8988T (cell line): ENCODE data around the gene FAM227B.

Source experiments
- DNase-seq: peaks from one replicate; pipeline ENCODE4 v3.0.0; 2011

The FAM227B gene

GRCh38 chr15:49343546-49343945, 277.1 kb downstream of the FAM227B start:
- DNase-seq, result no peak

- DNase-seq, result no peak
Observed at GRCh38 chr15:49339656-49340055, 281.0 kb downstream of the FAM227B start.

- no peak for DNase-seq
Observed at GRCh38 chr15:49331951-49332350, 288.7 kb downstream of the FAM227B start.

- DNase-seq, result no peak
Observed at GRCh38 chr15:49331442-49331841, 289.2 kb downstream of the FAM227B start.

- DNase-seq, result no peak
Observed at GRCh38 chr15:49330166-49330565, 290.5 kb downstream of the FAM227B start.

GRCh38 chr15:49328941-49329340, 291.7 kb downstream of the FAM227B start:
- no peak for DNase-seq

- no peak for DNase-seq
Observed at GRCh38 chr15:49327927-49328326, 292.7 kb downstream of the FAM227B start.

- no peak for DNase-seq
Observed at GRCh38 chr15:49323207-49323606, 297.4 kb downstream of the FAM227B start.

GRCh38 chr15:49320351-49320750, 300.3 kb downstream of the FAM227B start:
- DNase-seq, result no peak

- DNase-seq, result no peak
Observed at GRCh38 chr15:49315391-49315823, 305.2 kb downstream of the FAM227B start.

GRCh38 chr15:49314716-49315115, 305.9 kb downstream of the FAM227B start:
- DNase-seq, result no peak

- no peak for DNase-seq
Observed at GRCh38 chr15:49313650-49314049, 307.0 kb downstream of the FAM227B start.

GRCh38 chr15:49309889-49310288, 310.7 kb downstream of the FAM227B start:
- no peak for DNase-seq

- DNase-seq, result no peak
Observed at GRCh38 chr15:49308686-49309085, 311.9 kb downstream of the FAM227B start.

- DNase-seq, result no peak
Observed at GRCh38 chr15:49306551-49306950, 314.1 kb downstream of the FAM227B start.

- DNase-seq, result no peak
Observed at GRCh38 chr15:49303003-49303402, 317.6 kb downstream of the FAM227B start.

- DNase-seq, result no peak
Observed at GRCh38 chr15:49301562-49301961, 319.1 kb downstream of the FAM227B start.

- DNase-seq, result no peak
Observed at GRCh38 chr15:49300856-49301255, 319.8 kb downstream of the FAM227B start.

GRCh38 chr15:49297584-49297983, 323.0 kb downstream of the FAM227B start:
- no peak for DNase-seq

GRCh38 chr15:49296258-49296657, 324.4 kb downstream of the FAM227B start:
- no peak for DNase-seq

GRCh38 chr15:49293941-49294340, 326.7 kb downstream of the FAM227B start:
- no peak for DNase-seq

- no peak for DNase-seq
Observed at GRCh38 chr15:49290191-49290590, 330.4 kb downstream of the FAM227B start.

GRCh38 chr15:49288391-49288790, 332.2 kb downstream of the FAM227B start:
- no peak for DNase-seq

GRCh38 chr15:49287481-49287880, 333.1 kb downstream of the FAM227B start:
- DNase-seq, result no peak

GRCh38 chr15:49286649-49287404, 333.8 kb downstream of the FAM227B start:
- DNase-seq, result no peak
